ENCODE measurements around the gene TIMM50.
A peak's percentile ranks its signal among the peaks of the same experiment; 100 is the strongest.

TIMM50 gene

GRCh38 chr19:39539165-39539517 lies 58.5 kb downstream of the TIMM50 start:
- FAIRE-seq, result no peak

- FAIRE-seq, result peak; percentile 85
Measured at GRCh38 chr19:39539518-39540332, 59.1 kb downstream of the TIMM50 start, which contains the start of gene EID2. Gene EID2 (minus strand): TSS chr19:39540161. CDS start chr19:39540079, 82 bp downstream.

DNA sequence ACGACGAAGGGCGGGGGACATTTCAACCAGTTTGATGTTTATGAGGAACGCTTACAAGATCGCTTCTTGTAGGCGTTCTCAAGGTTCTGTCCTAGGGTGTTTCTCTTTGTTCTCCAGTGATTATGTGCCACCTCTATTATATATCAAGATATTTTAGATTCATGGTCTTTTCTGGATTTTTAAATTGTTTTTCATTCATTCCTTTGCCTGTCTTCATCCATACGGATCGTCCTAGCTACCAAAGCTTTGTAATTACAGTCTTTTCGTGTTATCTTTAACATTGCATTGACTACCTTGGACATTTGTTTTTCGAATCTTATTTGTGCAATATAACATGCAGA lies 59.7 kb downstream of the TIMM50 start:
- FAIRE-seq, result no peak
